GM12892 (cell line): Measurements from ENCODE around the gene CPT1C.

ENCODE experiments used
- POLR2A ChIP-seq: IDR thresholded peaks from 2 replicates; pipeline ENCODE4 v1.6.1; 2011; ENCODE audit warnings: low read depth, low read length, control low read depth
- POLR2AphosphoS5 ChIP-seq: IDR thresholded peaks from 2 replicates; pipeline ENCODE4 v1.6.1; 2011; ENCODE audit warnings: low read depth, low read length, control low read depth

GRCh38 chr19:49679771-49680413 is 11.0 kb upstream of the CPT1C start:
- TF ChIP-seq POLR2AphosphoS5 (no peak), POLR2A (no peak)
